Activated CD8-positive, alpha-beta memory T cell treated with anti-CD3 and anti-CD28 coated beads for 48 hours (primary cell): ENCODE results near the gene MRPL9.
"Not testable (repeated sequence)": the region's sequence is repeated elsewhere in the genome, so short reads cannot be mapped to it uniquely, and the experiment has no call there.

Experiments
- DNase-seq, 3 experiments: peaks; one replicate each; pipeline ENCODE4 v3.0.0-alpha.2; 2020; ENCODE audit warnings: low read depth in 2 of 3, low spot score in 2 of 3

Gene MRPL9

DNA sequence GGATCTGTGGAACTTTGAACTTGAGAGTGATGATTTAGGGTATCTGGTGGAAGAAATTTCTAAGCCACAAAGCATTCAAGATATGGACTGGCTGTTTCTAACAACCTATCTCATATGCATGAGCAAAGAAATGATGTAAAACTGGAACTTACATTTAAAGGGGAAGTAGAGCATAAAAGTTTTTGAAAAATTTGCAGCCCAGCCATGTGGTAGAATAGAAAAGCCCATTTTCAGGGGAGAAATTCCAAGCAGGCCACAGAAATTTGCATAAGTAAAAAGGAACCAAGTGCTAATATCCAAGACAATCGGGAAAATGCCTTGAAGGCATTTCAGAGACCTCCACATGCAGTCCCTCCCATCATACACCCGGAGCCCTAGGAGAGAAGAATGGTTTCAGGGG, 26.3 kb downstream of the MRPL9 start:
- DNase-seq: no peak

DNA sequence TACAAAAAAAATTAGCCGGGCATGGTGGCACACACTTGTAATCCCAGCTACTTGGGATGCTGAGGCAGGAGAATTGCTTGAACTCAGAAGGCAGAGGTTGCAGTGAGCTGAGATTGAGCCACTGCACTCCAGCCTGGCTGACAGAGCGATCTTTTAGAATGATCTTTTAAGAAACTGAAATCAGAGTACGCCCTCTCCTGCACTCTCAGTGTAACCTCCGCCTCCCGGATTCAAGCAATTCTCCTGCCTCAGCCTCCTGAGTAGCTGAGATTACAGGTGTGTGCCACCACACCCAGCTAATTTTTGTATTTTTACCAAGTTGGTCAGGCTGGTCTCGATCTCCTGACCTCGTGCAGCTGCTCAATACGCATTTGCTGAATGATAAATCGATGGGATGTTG, 29.3 kb downstream of the MRPL9 start:
- DNase-seq: not testable (repeated sequence)

DNA sequence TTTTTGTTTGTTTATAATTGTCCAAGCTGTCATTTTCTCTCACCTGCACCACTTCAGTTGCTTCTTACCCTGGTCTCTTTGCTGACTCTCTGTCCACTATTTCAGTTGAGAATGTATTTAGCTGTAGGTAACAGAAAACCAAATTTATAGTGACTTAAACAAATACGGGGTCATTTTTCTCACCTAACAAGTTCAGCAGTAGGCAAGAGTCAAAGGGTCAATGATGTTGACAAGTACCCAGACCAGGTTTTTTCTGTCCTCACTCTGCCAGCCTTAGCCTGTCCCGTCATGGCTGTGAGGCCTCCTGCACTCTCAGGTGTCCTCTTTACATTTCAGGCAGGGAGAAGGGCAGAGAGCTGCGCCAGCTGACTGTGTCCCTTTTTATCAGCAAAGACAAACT, 30.2 kb downstream of the MRPL9 start:
- DNase-seq: no peak

DNA sequence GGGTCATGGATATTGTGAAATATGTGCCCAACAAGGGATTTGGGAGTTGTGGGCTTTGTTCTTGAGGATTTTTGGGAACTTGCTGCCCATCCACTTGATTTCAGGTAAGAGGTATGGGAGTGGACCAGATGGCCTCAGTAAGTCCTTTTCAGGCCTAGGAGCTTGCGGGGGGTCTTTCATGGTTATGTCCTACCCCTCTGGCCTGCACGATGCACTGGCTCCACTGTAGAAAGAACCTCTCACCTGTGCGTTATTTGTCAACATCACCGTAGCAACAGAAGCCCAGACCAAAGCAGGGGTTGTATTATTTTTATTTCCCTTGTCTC, 33.4 kb downstream of the MRPL9 start:
- no peak for DNase-seq

DNA sequence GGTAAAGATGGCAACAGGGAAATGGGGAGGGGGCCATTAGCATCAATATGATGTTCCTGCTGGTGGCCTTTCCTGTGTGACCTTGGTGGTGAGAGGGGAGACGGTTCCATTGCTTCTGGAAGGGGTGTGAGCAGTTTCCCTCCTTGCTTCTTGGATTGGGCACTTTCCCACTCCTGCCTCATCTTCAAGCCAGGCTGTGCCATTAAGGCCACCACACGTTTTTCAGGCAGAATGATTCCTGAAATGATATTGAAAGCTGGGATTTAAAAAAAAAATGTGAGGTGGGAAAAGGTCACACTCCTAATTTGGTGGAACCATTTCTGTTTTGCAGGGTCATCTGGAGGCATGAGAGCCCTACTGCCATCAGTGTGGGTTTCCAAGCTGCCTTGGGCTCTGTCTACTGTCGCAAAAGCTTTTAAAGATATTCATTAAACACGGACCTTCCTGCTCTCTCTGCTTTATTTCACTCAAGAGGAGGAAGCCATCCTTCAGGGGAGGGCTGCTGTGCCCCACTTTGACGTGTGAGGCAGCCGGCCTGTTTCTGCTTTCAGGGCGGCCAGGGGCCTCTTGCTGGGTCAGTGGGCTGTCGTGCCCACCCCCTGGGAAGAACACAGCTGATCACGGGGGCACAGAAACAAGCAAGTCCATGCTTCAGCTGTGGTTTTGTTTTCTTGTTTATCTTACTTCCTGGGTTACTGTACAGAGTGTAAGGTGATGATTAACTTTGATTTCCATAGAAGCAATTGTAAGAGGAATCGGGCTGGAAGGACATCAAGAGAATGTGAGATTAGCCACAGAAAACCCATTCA, 33.9 kb downstream of the MRPL9 start:
- no peak for DNase-seq

DNA sequence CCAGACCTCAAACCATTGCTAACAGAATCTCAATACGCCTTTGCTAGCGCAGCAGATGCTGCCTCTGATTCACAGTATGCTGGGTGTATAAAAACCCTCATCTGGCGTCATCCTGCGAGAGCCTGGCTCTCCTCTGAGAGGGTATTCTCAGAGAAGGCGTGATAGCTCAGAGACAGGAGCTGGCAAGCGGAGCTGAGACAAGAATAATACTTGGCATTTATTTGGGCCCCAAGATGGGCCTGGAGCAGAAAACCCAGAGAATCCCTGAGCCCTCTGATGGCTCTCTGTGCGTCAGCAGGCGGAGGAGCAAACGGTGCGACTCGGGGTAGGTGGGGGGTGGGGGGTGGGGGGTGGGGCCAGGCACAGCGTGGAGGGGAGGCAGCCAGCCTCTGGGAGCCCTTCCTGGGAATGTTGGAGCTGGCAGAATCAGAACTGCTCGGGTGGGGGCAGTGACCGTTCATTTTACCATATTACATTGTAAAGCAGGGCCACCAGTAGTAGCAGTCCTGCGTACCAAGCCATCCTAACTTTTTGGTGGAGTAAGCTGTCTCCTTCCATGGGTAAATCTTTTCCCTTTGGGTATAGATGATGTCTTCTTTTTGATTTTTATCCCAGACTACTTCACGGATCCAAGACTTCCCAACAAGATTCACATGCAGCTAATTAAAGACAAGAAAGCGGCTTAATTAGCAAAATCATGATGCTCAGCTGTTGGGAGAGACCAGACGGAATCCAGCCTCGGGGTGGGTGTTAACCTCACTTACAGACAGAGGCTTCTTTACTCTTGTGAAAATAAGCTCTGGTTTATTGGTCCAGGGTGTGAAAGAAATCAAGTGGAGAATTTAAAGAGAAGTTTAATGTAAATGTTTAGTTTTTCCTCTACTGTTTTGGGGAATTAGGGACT, 34.9 kb downstream of the MRPL9 start:
- no peak for DNase-seq

DNA sequence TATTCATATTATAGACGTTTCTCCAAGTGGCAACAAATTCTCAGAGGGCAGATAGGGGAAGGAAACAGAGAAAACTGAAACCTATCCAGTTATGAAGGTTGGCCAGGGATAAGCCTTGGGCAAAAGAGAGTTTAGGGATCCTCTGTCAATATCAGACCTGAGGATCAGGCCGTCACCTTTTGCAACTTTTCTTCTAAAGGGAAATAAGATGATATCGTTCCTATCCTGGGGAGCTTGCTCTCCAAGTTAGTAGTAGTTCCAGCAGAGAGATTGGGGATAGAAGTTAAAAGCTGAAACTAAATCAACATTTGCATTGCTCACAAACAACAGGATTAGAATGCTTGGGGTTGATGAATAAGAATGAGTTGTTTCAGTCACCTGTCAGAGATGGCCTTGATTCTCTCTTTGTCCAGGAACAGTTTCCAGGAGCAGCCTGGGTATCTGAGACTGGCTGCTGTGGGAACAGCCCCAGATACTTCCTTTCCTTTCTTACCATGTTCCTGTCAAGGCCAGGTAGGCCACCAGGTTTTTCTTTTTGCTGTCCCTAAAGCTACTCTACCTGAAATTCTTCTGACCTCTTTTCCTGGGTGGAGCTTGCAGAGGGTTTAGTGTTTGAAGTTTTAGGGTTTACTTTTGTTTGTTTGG, 39.4 kb downstream of the MRPL9 start:
- no peak for DNase-seq

DNA sequence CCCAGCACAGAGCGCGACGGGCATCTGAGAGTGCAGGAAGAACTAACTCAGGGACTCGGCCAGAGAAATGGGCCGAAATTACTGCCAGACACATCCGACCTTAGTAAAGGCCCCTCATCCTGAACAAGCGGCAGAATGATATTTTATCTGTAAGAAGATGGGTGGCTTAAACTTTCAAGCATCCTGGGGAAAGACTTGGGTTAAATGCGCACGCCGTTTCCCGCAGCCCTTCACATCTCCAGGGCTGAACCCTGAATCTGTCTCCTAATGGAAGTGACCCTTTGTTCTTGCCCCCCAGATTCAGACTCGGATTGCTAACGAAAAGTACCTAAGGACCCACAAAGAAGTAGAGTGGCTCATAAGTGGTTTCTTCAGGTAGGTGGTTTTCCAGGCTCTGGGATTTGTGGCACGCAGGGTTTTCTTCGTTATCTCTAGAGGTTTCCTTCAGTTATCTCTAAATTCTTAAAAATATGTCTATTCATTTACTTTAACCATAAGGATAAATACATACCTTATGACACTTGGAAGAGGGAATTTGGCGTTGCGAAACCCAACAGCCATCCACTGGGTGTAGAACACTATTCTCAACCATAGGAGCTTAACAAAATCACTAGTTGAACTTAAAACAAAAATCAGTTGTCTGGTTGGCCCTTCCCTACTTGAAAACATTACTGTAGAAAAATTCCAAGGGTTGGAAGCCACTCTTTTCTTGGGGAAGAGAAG, 41.3 kb downstream of the MRPL9 start:
- DNase-seq: no peak

DNA sequence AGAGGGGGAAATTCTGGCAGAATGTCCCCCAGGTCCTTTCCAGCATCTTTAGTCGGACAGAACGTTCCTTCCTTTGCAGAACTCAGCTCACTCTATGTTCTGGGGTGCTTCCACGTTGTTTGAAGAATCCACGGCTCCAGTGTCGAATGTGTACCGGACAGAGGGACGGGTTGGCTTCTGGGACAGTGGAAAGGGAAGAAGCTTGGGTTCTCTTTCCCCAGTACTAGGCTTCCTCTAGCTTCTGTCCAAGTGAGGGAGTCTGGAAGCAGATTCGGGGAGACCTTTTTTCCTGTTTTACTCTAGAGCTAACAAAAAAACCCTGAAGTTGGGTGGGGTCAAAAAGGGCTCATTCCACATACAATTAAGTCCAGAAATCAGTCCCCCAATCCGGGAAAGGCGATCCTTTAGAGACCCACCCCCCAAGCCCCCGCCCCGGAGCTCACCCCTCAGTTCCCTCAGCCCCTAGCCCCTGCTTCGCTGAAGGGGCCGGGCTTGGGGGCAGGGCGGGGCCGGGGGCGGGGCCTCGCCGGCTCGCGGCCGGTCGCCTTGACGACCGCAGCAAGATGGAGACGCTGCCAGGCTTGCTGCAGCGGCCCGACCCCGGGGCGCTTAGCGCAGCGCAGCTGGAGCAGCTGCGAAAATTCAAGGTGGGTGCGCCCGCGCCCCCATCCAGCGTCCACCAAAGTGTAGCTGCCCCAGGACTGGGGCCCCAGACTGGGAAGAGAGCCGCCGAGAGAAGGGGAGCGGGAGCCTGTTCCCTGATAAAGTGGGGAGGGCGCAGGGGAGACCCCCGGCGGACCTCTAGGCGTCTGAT, 42.1 kb downstream of the MRPL9 start, which contains the start of gene RIIAD1:
Gene RIIAD1 (plus strand): TSS at position 549 of the 814 bp plus-strand sequence. CDS start 15 bp downstream, at position 564.
- DNase-seq: peak in 1 of 3 experiments; percentile 18

DNA sequence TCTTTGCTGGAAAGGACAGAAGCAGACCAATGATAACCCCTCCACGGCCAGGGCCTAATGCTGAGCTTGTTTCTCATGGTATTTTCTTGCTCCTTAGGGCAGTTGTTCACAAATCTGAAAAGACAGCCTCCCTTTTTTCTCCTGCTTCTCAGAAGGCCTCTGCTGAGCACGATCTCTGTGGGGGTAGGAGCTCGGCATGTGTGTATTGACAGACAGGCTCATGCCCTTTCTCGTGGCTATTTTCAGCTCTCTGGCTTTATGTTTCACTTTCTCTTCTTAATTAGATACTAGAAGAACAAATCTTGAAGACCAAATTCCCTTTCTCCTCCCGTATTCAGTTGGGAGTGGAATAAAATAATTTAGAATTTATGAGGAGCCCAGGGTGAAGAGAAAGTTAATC, 42.7 kb downstream of the MRPL9 start:
- no peak for DNase-seq

DNA sequence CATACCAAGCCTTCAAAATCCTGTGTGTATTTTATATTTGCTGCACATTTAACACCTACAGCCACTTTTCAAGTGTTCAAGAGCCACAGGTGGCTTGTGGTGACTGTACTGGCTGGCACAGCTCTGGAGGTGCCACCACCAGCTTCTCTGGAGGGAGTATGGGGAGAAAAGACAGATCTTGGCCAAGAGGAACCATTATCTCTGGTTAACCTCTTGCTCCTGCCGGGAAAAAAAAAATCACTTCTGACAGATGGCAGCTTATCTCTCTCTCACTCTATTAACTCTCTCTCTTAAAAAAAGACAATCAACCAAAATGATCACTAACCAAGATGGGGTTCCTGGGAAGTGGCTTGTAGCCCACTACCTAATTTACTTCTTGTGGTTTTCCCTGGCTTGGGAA, 43.2 kb downstream of the MRPL9 start:
- DNase-seq: no peak

DNA sequence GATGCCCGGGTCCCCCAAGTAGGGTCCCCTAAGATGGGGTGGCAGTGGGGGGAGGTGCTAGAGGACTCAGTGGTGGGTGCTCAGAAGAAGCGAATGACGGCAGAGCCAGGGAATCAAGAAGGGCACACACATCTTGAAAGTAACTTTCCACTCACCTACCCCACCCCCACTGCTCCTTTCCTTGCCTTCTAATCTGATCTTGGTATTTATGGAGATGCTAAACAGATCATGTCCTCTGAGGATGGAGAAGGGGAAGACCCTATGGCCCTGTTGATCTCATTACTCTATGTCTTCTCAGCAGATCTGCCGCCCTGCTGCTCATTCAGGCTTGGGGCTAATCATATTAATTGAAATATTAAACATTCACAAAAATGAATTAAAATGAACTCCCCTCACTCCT, 44.6 kb downstream of the MRPL9 start:
- DNase-seq: no peak

DNA sequence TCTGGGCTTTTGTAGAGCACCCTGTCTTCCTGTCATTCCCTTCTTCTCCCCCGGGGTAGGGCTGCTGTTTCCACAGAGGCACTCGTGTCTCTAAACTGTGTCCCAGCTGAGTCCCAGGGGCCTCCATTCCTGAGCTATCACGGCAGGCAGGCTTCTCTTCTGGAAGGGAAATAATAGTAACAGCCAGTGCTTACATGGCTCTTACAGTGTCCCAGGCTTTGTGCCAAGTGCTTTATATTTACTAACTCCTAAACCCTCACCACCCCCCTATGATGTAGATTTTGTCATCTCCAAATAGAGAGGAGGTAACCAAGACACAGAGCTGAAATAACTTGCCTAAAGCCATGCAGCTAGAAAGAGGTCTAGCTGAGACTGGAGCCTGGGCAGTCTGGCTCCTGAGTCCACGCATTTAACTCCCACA, 45.3 kb downstream of the MRPL9 start:
- no peak for DNase-seq

DNA sequence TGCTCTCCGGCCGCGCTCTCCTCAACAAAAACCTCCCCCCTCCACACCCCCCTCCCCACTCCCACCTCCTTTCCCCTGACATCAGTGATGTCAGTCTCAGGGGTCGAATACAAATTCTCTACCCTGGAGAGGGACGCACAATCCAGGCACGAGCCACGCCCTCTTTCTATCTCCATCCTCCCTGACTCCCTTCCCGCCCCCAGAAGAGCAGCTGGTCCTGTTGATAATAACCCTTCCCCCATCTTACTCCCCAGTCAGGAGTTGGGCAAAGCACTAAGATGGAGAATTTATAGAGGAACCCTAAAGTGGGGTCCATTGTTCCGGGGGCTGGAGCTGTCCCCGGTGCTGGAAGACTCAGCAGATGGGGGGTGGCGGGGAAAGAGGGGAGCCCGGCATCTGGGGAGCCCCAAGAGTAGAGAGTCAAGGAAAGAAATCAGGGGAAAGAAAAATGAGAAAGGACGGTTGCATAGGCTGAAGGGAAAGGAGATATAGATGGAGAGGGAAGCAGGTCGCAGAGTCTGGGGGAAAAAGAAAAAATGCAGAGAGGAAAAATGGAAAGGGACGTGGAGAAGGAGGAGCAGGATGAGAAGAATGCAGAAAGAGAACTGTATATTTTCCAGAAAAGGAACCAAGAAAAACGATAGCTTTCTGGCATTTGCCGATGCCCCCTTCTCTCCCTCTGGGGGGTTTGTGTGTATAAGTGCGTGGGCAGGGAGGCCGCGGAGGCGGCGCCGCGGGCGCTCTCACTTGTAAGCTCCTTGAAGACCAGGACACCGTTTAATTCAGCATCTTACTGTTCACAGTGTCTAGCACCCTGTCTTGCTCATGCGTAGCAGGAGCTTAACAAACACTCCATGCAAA, 46.3 kb downstream of the MRPL9 start, which contains the start of gene CELF3:
Gene CELF3 (minus strand): TSS at position 33 of the 861 bp plus-strand sequence. CDS start 783 bp downstream, outside the sequence.
- no peak for DNase-seq

DNA sequence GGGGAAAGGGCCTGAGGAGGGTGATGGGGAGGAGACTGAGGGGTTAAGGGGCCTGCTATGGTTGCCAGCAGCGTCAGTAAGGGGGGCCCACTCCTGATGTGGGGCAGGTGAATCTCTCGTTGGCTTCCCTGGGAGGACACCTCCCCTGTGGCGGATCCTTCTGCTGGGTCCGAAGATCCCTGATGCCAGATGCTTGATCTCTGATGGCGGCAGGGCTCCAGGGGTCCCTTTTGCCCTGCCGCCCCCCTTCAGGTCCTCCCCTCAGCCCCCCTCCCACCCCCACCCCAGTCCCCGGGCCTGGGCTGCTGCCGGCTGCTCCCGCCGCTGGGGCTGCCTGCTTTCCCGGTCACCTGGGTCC, 46.9 kb downstream of the MRPL9 start:
- DNase-seq: no peak

DNA sequence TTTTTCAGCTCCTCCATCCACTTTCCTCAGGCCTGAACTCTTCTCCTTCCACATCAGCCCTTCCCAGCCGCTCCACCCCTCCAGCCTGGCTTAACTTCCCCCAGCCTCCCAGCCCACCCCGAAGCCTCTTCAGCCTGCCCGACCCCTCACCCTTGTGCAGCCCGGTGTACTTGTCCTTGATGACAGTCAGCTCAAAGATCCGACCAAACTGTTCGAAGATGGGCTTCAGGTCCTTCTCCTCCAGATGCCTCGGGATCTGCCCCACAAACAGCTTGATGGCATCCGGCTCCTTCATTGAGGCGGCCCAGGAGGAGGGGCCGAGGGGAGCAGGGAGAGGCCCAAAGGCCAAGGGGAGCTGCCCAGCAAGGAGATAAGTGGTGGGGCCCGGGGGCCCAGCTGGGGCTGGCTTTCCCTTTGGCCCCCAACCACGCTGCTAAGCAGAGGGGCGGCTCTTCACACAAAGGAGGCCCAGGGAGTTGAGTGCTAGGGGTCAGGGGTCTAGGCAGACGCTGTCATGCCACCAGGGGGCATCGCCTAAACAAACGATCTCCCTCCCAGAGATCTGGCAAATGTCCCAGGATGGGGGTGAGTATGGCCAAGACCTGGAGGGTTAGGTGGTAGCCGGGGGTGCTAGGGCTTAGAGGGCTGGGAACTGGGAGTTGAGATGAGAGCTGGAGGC, 47.4 kb downstream of the MRPL9 start:
- DNase-seq: no peak

DNA sequence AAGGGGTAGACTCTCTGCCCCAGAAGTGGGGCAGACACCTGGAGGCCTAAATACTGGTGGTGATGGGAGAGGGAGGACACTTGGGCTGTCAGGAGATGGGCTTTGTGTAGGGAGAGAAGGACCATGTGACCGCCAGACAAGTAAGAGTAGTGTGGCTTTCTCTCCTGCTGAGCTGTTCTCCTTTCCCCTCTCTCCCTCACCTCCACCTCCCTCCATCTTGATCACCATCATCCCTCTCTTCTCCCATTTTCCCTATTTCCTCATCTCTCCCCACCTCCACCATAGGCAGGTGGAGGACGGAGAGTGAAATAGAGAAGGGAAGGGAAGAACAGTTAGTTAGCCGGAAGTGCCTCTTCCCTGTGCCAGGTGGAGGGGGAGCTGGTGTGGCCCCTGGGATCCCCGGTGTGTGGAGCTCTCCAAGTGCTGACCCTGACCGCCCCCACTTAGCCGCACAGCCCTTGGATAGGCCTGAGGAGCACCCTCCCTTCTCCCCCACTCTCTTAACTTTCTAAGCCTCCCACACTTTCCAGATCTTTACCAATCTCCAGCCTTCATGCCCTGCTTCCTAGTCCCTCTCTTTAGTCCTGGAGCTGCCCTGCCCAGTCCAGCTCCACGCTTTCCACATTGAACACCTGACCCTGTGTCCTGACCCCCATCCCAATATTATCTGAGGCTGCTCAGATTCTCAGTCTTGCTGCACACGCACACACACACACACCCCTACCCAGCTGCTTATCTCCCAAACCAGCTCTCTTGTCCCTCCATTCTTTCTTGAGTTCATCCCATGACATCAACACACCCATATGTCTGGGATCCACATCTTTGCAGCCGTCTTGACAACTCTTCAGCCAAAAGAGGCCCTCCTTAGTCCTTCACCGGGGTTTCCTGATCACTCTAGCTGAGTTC, 48.2 kb downstream of the MRPL9 start:
- DNase-seq: no peak

DNA sequence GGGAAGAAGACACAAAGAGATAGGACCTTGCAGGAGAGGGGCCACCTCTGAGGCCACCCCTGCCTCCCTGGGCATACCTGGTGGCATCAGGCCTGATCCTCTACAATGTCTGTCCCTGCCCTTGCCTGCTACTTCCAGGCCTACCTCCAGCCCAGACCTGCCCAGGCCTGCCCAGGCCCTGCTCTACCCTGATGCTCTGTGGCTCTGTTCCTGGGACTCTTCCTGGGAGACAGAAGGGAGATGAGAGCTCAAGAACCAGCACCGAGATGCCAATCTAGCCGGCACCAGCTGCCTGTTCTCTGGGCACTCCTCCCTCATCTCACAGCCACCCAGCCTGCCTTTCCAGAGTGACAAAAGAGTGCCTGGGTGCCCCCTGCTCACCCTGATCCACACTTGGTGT, 49.4 kb downstream of the MRPL9 start:
- DNase-seq: no peak
